Gastrocnemius medialis (tissue), 4 donors: Measurements from ENCODE around the gene DUSP2. TPM values are rescaled to one million over a fixed set of nuclear protein-coding genes. Genes with fewer than 3 reads are reported as not detected.

Source experiments
- ATAC-seq, 2 donors: fragments of 150-250 bp; one replicate each; pipeline ENCODE4 v1.9.1; 2016
- DNase-seq, 2 donors: peaks; one replicate each; pipeline ENCODE4 v3.0.0-alpha.2; 2019
- H3K27ac ChIP-seq, 4 donors: fragments of 200-600 bp; sonication (generic); 1 replicate in 1 of 4; 2 replicates in 3 of 4; pipeline ENCODE4 v1.5.1; 2016 to 2018; ENCODE audit warnings: mild to moderate bottlenecking in 2 of 4, moderate library complexity in 1 of 4
- H3K27me3 ChIP-seq, 3 donors: fragments of 200-600 bp; sonication (generic) in 2 of 3; 1 replicate in 1 of 3; 2 replicates in 2 of 3; pipeline versions ENCODE4 v1.5.1 to v1.6.0; 2016 to 2019; ENCODE audit warnings: mild to moderate bottlenecking in 1 of 3, moderate library complexity in 1 of 3
- H3K36me3 ChIP-seq, 2 donors: fragments of 200-600 bp; sonication (generic) in 1 of 2; one replicate each; pipeline ENCODE4 v1.5.1; 2017 to 2018
- H3K4me1 ChIP-seq, 2 donors: fragments of 200-600 bp; sonication (generic) in 1 of 2; one replicate each; pipeline ENCODE4 v1.5.1; 2016 to 2017; ENCODE audit warnings: mild to moderate bottlenecking in 2 of 2
- H3K4me3 ChIP-seq, 4 donors: fragments of 200-600 bp; sonication (generic) in 3 of 4; 1 replicate in 1 of 4; 2 replicates in 3 of 4; pipeline ENCODE4 v1.5.1; 2016 to 2019; ENCODE audit warnings: mild to moderate bottlenecking in 2 of 4
- H3K9me3 ChIP-seq, 3 donors: fragments of 200-600 bp; sonication (generic) in 2 of 3; 1 replicate in 1 of 3; 2 replicates in 2 of 3; pipeline ENCODE4 v1.5.1; 2016 to 2019
- CTCF ChIP-seq, 5 experiments: fragments of 450-650 bp in 3 of 5; fragments of 200-600 bp in 2 of 5; sonication (generic) in 2 of 5; IDR thresholded peaks in 4 of 5; conservative IDR thresholded peaks in 1 of 5; 1 replicate in 4 of 5; 2 replicates in 1 of 5; pipeline ENCODE4 v1.5.1; 2016 to 2019; ENCODE audit warnings: antibody characterized with exemption in 5 of 5, mild to moderate bottlenecking in 3 of 5, moderate library complexity in 3 of 5
- POLR2A ChIP-seq, 2 donors: fragments of 450-650 bp; IDR thresholded peaks; one replicate each; pipeline ENCODE4 v1.6.1; 2017; ENCODE audit warnings: antibody characterized with exemption in 2 of 2, mild to moderate bottlenecking in 2 of 2, moderate library complexity in 2 of 2
- in situ Hi-C, 4 donors: fragments of 200-750 bp; cut with MboI; loops; one replicate each; pipeline versions ENCODE4 v1.15.0 to v1.8.0; 2017; ENCODE audit warnings: low sequenced_read_pairs in 4 of 4
- intact Hi-C: fragments of 100-400 bp; cut with DNase I; formaldehyde crosslinking; loops from one replicate; pipeline ENCODE4 v1.15.1; 2023; ENCODE audit warnings: low total_unique reads
- total RNA-seq, 4 donors: library from RNA; depleted of rRNA; stranded (reverse); fragments of >200 nt; gene quantifications; one replicate each; pipeline versions ENCODE4 v1.1.0 to v1.2.3, GENCODE V29; 2016

Gene DUSP2
- total RNA-seq, 4 donors from 2014 or later, result 1.6 to 4.0 (median 2.9) TPM

DNA sequence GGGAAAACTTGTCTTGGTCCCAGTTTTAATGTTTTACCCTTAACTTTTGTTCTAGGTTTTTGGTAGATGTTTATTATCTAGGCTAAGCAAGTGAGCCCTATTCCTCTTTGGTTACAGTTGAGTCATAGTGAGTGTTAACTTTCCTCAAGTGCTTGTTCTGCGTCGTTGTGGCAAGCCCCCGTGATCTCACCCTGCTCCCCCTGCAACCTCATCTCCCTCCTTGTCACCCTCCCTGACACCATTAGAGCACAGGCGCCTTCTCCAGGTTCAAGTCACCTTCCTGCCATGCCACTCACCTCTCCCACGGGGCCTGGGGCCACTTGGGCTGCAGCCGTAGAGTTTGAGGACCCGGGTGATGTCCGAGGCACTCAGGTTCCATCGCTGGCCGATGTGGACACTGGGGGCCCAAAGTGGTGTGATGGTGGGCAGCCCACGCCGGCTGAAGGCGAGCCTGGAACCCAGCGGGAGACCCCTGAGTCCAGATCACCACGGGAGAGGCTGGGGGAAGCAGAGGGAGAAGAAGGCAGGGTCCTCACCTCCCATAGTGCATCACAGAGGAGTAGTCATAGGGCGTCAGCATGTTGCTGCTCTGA lies 15.6 kb downstream of the DUSP2 start:
- no peaks in the 10 kb centered on the region for H3K4me1 ChIP-seq
- no peaks in the 10 kb centered on the region for H3K36me3 ChIP-seq
- in situ Hi-C loops, result loop anchor here in 2 of 4 donors (25.0 kb wide), 2 partner anchors 133 to 383 kb away; partner anchors contain the start of genes CIAO1 (in 1 of the 2), NEURL3 (in 1 of the 2) and TMEM127 (in 1 of the 2)
- H3K9me3 ChIP-seq, result no peaks in the 10 kb centered on the region
- DNase-seq (no peak), ATAC-seq (no peak)
- H3K4me3 ChIP-seq, result no peak overlapping the region
- H3K27ac ChIP-seq, result no peak overlapping the region
- intact Hi-C loops, result loop anchor here (10.0 kb wide), 1 partner anchor 375 kb away; the partner anchor contains the start of gene NEURL3
- TF ChIP-seq CTCF (IDR thresholded peaks at IDR 0.05 in 4 of 5, conservative IDR thresholded peaks at IDR 0.05 in 1 of 5), result no peak
- TF ChIP-seq POLR2A (IDR thresholded peaks at IDR 0.05), result no peak
- no peaks in the 10 kb centered on the region for H3K27me3 ChIP-seq

DNA sequence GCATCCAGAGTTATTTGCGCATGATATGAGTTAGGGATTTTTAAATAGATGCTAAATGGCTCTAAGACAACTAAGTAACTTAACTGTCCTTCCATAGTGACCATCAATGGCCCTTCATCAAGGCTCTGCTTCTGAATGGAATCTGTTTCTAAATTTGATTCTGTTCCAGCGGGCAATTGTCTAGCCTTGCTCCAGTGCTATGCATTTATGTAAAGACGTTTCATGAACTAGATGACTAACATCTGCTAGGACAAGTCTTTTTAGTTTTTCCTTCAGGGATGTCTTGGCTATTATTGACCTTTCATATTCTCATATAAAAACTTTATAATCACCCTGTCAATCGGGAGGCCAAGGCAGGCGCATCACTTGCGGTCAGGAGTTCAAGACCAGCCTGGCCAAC lies 16.8 kb downstream of the DUSP2 start:
- ATAC-seq, result no peak
- TF ChIP-seq POLR2A (IDR thresholded peaks at IDR 0.05) (no peak), CTCF (IDR thresholded peaks at IDR 0.05 in 4 of 5, conservative IDR thresholded peaks at IDR 0.05 in 1 of 5) (no peak)
- in situ Hi-C loops, result loop anchor here in 2 of 4 donors (25.0 kb wide), 2 partner anchors 134 to 384 kb away; partner anchors contain the start of genes CIAO1 (in 1 of the 2), NEURL3 (in 1 of the 2) and TMEM127 (in 1 of the 2)

GRCh38 chr2:96124406-96125265 lies 20.6 kb downstream of the DUSP2 start:
- ATAC-seq (no peak), DNase-seq (no peak)
- in situ Hi-C loops, result loop anchor here in 3 of 4 donors (25.0 kb wide), 3 partner anchors 112 to 388 kb away; partner anchors contain the start of genes CIAO1 (in 1 of the 3), NEURL3 (in 1 of the 3) and TMEM127 (in 1 of the 3)
- no peak overlapping the region for H3K4me3 ChIP-seq
- H3K4me1 ChIP-seq, result no peaks in the 10 kb centered on the region
- H3K9me3 ChIP-seq, result no peaks in the 10 kb centered on the region
- H3K27ac ChIP-seq, result no peak overlapping the region
- H3K27me3 ChIP-seq, result no peaks in the 10 kb centered on the region
- no peaks in the 10 kb centered on the region for H3K36me3 ChIP-seq
- TF ChIP-seq POLR2A (IDR thresholded peaks at IDR 0.05), result no peak
- TF ChIP-seq CTCF (IDR thresholded peaks at IDR 0.05 in 4 of 5, conservative IDR thresholded peaks at IDR 0.05 in 1 of 5), result no peak
- intact Hi-C loops, result no loop called here

More for the DNA sequence above, 16.8 kb downstream of the DUSP2 start:
- no peaks in the 10 kb centered on the region for H3K4me1 ChIP-seq
- H3K9me3 ChIP-seq, result no peaks in the 10 kb centered on the region
- no peak for DNase-seq
- no peak overlapping the region for H3K27ac ChIP-seq
- no peaks in the 10 kb centered on the region for H3K36me3 ChIP-seq
- no peaks in the 10 kb centered on the region for H3K27me3 ChIP-seq
- no peak overlapping the region for H3K4me3 ChIP-seq
- intact Hi-C loops, result no loop called here

DNA sequence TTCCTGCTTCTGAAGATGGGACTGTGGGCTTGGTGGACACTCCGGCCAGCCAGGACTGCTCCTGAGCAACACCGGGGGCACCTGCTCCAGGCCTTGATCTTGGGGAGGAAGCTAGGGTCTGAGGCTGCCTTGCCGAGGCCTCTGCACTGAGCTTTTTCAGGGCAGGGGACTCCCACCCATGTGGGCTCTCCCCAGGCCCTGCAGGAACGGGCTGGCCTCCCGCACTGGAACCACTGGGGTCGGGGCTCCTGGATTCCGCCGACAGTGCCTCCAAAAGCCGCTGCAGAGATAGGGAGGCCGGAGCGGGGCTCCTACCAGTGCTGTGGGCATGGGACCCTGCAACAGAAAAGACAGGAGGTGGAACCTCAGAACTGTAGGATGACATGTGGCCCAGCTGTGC lies 21.3 kb downstream of the DUSP2 start:
- no peak for DNase-seq
- TF ChIP-seq CTCF (IDR thresholded peaks at IDR 0.05 in 4 of 5, conservative IDR thresholded peaks at IDR 0.05 in 1 of 5) (no peak), POLR2A (IDR thresholded peaks at IDR 0.05) (no peak)

More for the DNA sequence above, 21.3 kb downstream of the DUSP2 start:
- no peak for ATAC-seq
- Histone ChIP-seq H3K4me1 (no peaks in the 10 kb centered on the region), H3K36me3 (no peaks in the 10 kb centered on the region), H3K4me3 (no peak overlapping the region), H3K27me3 (no peaks in the 10 kb centered on the region), H3K27ac (no peak overlapping the region), H3K9me3 (no peaks in the 10 kb centered on the region)
- in situ Hi-C loops (loop anchor here in 2 of 4 donors (25.0 kb wide), 1 partner anchor 112 kb away; no protein-coding TSS in a partner anchor), intact Hi-C loops (no loop called here)
